ENCODE measurements around the gene BSCL2.
"Not testable (repeated sequence)": the region's sequence is repeated elsewhere in the genome, so short reads cannot be mapped to it uniquely, and the experiment has no call there.

BSCL2 gene

GRCh38 chr11:62707277-62707861 lies at the start of gene BSCL2, which contains the start of gene GNG3:
Gene BSCL2 (minus strand): TSS chr11:62707424. CDS start chr11:62707195, 229 bp downstream.
Gene GNG3 (plus strand): TSS chr11:62707676. CDS start chr11:62708296, 620 bp downstream.
- no peak for DNase-seq (ENCODE audit: low spot score)
- no peak for TF ChIP-seq CTCF (IDR thresholded peaks at IDR 0.05; ENCODE audit: borderline replicate concordance, control extremely low read depth, extremely low read depth, insufficient read depth, missing control alignments)
- in situ Hi-C loops (cut with MboI; ENCODE audit: low sequenced_read_pairs, unreplicated experiment): no loop called here

GRCh38 chr11:62755086-62755615 lies 47.9 kb upstream of the BSCL2 start:
- in situ Hi-C loops (cut with MboI; ENCODE audit: low sequenced_read_pairs, unreplicated experiment): no loop called here
- no peak for DNase-seq (ENCODE audit: low spot score)
- no peak for TF ChIP-seq CTCF (IDR thresholded peaks at IDR 0.05; ENCODE audit: borderline replicate concordance, control extremely low read depth, extremely low read depth, insufficient read depth, missing control alignments)

- no peak for TF ChIP-seq CTCF (IDR thresholded peaks at IDR 0.05; ENCODE audit: borderline replicate concordance, control extremely low read depth, extremely low read depth, insufficient read depth, missing control alignments)
- DNase-seq (ENCODE audit: low spot score): peak; percentile 95
- in situ Hi-C loops (cut with MboI; ENCODE audit: low sequenced_read_pairs, unreplicated experiment): no loop called here
These were observed 46.7 kb upstream of the BSCL2 start, which contains the start of gene ZBTB3 for GRCh38 chr11:62753736-62754603. Gene ZBTB3 (minus strand): TSS chr11:62754160. CDS start chr11:62753664, 496 bp downstream.

GRCh38 chr11:62752994-62753735 lies 45.9 kb upstream of the BSCL2 start:
- in situ Hi-C loops (cut with MboI; ENCODE audit: low sequenced_read_pairs, unreplicated experiment): no loop called here
- no peak for TF ChIP-seq CTCF (IDR thresholded peaks at IDR 0.05; ENCODE audit: borderline replicate concordance, control extremely low read depth, extremely low read depth, insufficient read depth, missing control alignments)
- no peak for DNase-seq (ENCODE audit: low spot score)

GRCh38 chr11:62752177-62752785 lies 45.1 kb upstream of the BSCL2 start:
- in situ Hi-C loops (cut with MboI; ENCODE audit: low sequenced_read_pairs, unreplicated experiment): no loop called here
- no peak for DNase-seq (ENCODE audit: low spot score)
- TF ChIP-seq CTCF (IDR thresholded peaks at IDR 0.05; ENCODE audit: borderline replicate concordance, control extremely low read depth, extremely low read depth, insufficient read depth, missing control alignments): no peak

- DNase-seq (ENCODE audit: low spot score); in situ Hi-C loops (cut with MboI; ENCODE audit: low sequenced_read_pairs, unreplicated experiment): not testable (repeated sequence)
These were observed 42.7 kb upstream of the BSCL2 start for GRCh38 chr11:62749931-62750330.

Measured in GM13976 (cell line).